COLO829 (cell line): ENCODE measurements around the gene SFXN3.
A peak's percentile ranks its signal among the peaks of the same experiment; 100 is the strongest.

ENCODE experiments used
- DNase-seq: peaks from one replicate; pipeline ENCODE4 v3.0.0; 2012; ENCODE audit warnings: low spot score

The SFXN3 gene

DNA sequence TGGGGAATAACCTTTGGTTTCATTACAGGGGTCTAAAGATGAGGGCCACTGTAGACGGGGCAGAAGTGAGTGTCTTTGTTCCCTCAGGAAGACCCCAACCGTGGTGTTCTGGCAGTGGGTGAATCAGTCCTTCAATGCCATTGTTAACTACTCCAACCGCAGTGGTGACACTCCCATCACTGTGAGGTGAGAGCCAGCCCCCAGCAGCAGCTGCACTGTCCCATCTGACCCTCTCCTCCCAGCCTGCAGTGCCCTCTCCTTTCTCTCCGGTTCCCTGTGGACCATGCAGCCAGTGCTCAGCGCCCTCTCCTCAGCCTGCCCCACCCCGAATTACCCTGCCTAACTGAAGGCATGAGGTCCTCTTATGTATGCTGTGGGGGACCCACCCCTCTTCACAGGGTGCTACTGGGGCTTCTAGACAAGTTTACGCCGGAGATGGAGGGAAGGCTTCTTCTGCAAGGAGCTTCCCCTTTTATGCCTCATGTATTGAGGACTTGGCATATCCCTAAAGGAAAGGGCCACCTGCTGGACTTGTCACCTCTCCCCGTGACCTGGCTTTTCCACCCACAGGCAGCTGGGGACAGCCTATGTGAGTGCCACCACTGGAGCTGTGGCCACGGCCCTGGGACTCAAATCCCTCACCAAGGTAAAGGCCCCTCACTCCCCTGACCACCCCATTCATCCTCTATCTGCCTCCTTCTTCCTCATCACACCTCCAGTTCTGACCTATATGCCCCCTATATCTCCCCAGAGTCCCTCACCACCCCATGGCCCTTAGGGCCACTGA lies 5.1 kb downstream of the SFXN3 start:
- no peak for DNase-seq

DNA sequence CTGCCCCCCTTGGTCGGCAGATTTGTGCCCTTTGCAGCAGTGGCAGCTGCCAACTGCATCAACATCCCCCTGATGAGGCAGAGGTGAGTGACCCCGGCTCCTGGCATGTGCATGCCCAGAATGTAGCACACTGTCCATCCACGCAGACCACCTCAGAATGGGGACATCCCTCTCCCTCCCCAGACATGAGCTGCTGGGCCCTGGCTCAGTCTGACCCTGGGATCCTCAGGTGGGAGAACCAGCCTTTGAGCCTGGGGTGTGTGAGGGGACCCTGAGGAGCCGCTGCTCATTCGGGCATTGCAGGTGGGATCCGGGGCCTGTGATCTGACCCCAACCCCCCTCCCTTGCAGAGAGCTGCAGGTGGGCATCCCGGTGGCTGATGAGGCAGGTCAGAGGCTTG lies 5.7 kb downstream of the SFXN3 start:
- DNase-seq = no peak

DNA sequence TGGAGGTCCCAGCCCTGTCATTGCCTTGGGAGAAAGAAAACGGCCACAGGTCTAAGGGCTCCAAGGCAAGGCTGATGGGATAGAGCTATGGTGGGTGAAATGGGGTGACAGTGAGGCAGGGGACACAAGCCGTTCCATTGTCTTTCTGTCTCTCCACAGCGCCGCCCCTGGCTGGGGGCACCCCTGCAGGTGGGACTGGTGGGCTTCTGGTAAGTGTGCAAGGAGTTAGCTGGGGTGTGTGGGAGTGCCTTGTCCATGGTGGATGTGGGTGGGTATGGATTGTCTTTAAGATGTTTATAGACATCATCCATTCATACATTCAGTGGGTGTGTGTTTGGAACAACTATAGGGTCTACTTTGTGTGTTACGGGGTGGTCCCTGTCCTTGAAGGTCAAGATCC lies 7.5 kb downstream of the SFXN3 start:
- no peak for DNase-seq

DNA sequence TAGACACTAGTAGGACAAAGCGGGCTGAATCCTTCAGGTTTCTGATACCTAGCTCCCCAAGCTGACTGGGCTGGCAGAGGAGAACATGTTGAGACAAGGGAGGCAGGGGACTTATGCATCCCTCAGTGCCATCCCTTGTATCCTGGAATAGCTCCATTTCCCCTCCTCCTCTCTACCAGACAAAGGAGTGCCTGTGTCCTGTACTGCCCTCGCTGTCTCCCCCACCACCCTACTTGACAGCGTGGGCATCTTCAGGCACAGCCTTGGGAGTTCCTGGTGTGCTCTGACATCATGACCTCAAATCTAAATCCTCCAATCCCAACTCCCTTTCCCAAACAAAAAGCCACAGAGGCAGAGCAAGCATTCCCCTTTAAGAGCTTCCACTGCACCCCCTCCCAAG lies 9.0 kb downstream of the SFXN3 start:
- DNase-seq = peak; percentile 92

DNA sequence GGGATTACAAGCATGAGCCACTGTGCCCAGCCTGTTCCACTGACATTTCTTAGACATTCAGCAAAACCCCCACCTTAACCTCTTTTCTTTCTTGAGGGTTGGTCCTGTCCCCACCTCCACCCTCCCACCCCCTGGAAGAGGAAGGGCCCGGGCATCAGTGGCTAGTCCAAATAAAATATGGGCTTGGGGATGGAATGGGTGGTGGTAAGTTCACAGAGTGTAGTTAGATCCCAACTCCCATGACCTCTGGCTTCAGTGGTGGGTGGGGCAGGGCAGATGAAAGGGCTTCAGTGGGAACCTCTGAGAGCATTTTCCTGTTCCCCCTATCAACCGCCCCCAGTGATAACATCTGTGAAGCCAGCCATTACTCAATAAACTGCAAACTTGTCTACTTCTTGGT lies 9.8 kb downstream of the SFXN3 start:
- no peak for DNase-seq

DNA sequence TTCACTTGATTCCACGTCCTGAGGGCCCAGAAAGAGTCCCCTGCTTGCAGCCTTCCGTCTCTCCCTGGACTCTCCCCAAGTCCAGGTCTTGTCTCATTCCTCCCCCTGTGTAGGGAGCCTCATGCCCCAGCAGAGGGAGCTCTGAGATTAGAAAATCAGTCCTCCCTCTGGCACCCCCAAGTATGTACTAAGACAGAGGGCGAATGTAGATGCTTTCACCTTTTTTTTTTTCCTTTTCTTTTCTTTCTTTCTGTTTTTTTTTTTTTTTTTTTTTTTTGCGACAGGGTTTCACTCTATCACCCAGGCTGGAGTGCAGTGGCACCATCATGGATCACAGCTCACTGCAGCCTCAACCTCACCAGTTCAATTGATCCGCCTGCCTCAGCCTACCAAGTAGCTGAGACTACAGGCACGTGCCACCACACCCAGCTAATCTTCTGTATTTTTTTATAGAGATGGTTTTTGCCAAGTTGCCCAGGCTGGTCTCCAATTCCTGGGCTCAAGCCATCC lies 10.3 kb downstream of the SFXN3 start:
- peak; percentile 61 for DNase-seq

DNA sequence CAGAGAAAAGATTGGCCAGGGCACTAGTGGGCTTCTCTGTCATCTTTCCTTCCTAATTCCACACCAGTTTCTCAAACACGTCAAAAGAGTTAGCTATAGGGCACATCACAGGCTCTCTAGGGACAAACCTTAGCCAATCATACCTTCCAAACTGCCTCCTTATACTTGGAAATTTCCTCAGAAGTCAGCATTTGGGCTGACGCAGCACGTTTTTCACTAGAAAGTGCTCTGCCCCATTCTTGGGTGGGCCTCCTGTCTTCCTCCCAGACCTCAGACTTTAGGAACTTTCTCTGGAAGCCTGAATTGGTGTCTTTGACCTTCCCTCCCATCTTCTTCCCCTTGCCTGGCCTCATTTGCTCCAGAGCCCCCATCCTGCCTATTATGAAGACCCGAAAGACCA lies 11.1 kb downstream of the SFXN3 start:
- DNase-seq = no peak

DNA sequence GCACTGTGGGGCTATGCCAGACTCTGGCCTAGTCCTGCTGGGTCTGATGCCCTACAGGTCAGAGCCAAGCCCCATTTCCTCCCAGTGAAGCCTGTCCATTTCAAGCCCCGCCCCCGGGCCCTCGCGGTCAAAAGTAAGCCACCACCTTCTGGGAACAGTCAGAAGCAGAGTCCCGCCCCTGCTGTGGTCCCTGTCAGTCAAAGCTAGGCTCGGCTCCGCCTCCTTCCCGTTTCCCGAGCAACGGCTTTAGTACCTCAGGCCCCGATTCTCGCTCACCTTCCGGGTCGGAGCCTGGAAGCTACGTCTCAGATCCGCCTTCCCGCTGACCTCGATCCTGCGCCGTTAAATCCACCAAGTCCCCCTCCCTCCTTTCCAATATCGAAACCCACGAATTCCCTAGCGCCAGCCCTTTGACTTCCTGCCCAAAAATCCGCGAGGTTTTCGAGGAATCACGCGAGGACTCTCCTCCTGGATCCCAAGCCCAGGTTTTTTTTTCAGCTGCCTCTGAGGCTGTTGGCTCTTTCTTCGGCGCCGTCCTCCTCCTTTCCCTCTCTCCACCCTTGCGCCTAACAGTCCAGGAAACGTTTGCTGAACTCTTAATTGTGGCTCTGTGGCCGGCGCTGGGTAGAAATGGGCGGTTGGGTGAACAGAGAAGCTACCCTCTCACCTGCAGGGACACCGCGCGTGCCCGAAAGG lies 11.8 kb downstream of the SFXN3 start:
- peak; percentile 93 for DNase-seq

DNA sequence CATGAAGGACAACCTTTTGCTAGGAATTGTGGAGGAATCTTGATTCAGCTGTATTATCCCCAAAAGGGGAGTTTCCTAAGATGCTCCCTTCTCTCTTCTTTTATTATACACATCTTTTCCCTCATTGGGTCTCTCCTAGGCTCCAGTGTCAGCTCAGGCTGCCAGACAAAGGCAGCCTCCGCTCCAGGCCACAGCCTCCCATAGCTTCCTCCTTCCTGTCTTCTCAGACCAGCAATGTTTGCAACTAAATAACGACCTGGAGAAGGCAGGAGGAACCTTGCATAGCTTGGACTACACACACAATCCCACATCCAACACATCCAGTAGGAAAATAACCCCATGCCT lies 12.3 kb downstream of the SFXN3 start:
- DNase-seq = no peak

DNA sequence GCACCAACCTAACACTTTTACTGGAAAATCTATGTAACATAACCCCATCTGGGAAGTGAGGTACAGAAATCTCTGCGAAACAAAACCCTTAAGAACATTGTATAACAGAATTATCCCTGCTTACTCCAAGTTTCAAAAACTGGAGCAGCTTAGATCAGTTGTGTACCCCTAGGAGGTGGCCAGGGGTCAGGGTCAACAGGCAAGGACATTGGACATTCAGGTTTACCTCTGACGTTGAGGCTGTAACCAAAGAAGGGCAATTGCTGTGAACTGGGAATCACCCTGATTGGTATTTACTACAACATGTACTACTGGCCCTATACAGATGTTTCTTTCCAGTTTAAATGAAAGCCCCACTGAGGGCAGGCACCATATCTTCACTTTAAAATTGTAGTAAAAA lies 13.1 kb downstream of the SFXN3 start:
- DNase-seq = no peak

DNA sequence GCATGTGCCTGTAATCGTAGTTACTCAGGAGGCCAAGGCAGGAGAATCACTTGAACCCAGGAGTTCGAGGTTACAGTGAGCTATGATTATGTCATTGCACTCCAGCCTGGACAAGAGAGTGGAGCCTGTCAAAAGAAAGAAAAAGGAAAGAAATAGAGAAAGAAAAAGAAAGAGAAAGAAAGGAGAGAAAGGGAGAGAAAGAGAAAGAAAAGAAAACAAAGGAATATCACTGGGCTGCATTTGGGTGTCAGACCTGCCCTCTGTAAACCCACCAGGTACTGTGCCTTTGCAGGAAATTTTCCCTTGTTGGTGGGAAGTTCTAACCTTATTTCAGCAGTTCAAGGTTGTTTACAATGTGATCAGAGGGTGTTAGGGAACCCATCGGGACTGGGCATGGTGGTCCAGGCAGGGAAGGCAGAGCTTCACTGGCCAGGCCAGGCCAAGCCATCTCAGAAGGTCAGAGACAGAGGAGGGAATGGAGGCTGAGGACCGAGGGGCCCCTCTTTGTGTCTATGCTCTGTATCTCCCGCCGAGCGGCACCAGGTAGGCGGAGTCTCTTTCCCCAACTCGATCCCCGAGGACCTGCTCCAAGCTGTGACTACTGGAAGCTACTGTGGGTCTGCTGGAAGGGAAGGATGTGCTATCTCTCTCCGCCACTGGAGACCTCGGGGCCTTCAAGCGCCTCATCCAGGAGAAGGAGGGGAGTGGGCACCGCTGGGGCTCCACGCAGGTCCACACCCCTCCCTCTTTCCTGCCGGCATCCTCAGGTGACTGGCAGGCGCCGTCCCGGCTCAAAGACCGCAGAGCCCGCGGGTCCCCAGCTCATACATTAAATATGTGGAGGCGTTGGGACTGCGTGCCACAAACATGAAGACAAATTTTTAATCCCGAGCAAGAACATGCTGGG lies 15.6 kb downstream of the SFXN3 start:
- DNase-seq = no peak

DNA sequence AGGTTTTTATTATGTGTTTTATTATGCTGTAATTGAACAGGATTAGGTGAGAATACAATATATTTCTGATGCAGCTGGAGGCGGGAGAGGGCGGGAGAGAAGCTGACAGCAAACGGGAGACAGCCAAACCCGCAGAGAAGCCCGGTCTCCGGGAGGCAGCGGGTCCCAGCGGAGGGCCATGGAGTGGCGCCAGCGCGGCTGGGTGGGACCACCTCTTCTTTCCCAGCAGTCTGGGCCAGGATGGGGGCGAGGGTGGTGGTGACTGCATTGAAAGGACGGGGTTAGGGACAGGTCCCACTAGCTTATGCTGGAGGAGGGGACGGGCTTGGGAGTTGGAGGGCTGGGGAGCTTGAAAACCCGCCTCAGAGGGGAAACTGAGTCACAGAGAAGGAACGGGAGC lies 16.2 kb downstream of the SFXN3 start:
- DNase-seq = no peak

DNA sequence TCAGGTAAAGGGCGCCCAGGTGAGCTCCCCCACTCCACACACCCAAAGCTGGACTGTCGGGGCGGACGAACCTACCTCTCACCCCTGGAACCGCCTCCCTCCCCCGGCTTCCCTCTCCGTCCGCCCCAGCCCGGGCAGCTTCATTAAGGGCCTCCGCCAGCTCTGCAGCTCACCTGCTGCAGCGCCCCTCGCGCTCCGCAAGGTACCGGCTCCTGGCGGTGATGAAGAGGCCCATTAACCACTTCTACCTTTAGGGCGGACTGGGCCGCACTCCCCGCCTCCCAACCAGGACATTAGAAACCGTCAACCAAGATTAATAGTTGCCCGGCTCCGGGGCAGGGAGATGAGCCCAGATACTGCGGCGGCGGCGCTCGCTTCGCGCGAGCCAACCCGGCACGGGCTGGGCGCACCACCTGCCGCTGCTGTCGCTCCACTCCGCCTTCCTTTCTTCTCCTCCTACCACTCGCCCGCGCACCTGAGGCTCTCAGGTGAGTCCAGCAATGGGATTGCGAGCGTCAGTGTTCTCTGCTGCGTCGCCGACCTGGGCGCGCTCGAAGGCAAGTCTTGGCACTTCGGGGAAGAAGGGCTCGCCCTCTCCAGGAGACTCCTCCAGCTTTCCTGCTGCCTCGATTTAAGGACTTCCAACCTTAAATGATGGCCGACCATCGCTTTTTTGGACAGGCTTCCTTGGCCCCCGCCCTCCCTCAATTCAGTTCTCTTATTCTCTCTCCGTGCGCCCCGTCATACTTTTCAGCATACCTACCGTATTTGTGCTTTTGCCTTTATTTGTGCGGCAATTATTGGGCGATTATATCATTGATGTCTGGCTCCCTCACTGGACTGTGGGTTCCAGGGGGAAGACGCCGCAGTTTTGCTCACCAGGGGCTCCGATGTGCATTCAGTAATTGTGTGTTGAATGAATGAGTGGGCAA lies 17.2 kb downstream of the SFXN3 start:
- DNase-seq = no peak

DNA sequence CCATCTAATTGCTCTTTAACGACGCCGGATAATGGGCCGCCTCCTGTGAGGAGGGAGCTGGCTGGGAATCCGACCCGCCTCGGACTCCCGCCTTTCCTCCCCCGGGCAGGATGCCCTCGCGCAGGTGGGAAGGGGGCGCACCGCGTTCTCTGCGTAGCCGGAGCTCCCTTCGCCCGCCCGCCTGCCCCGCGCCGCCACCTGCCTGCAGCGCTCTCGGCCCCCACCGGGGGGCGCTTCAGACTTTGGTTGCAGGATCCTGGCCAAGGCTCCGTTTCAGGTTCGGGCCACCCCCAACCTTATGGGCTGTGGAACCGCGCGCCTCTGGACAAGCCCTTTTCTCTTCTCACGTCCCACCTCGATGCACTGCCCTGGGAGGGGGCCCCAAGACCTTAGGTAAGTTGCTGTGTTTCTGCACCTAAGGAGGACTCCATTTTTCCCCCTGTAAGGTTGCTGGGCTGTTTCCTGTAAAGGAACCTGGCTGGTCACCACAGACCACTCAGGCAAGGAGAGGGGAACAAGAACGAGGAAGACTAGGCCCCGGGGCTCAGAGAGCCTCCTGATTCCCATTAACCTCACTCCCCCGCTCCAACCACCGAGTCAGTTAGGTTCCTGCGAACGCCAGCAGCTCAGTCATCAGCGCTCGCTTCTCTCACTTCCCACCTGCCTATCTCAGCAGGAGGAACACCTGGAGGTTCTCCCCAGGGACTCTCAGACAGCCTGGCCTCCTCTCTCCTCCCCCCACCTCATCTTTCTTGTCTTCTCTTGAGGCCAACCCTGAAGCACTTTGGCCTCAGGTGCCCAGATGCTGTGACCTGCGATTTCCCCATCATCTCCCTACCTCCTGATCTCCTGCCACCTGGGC lies 19.4 kb downstream of the SFXN3 start:
- DNase-seq = peak; percentile 42

DNA sequence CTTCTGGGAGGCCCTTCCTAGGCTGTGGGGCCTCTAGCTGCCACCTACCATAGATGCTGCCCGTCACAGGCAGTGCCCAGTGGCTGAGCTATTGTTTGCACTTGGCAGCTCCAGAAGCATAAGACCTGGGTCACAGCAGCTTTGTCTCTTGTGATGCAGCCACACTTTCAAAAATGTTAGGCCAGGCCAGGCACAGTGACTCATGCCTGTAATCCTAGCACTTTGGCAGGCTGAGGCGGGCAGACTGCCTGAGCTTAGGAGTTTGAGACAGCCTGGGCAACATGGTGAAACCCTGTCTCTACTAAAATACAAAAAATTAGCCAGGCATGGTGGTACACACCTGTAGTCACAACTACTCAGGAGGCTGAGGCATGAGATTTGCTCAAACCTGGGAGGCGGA lies 21.3 kb downstream of the SFXN3 start:
- no peak for DNase-seq

DNA sequence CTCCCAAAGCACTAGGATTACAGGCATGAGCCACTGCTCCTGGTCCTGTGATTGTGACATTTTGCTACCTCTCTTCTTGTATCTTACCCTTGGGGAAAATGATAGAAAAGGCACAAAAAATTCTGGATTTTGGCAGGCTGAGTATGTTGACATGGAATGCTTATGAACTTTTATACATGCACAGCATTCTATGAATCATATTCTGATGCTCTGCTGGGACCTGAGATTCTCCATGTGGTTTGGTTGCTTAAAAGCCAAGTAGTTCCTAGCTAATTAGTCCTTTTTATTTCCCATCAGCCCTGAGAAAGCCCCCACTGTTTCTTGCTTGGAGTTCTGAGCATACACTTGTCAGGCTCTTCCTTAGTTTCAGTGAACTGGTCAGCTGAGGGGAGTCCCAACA lies 22.5 kb downstream of the SFXN3 start:
- DNase-seq = no peak

DNA sequence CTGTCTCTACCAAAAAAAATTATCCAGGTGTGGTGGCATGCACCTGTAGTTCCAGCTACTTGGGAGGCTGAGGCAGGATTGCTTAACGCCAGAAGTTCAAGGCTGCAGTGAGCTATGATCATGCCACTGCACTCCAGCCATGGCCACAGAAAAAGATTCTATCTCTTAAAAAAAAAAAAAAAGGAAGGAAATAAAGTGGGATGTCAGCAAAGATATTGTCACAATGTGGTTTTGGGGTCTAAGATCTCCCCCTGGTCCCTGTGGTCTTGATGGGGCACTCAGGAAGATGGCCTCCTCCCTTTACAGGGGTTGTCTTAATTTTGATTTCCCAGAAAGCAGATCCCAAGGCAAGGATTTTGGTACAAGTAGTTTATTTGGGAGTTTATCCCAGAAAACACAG lies 23.3 kb downstream of the SFXN3 start:
- DNase-seq = no peak

DNA sequence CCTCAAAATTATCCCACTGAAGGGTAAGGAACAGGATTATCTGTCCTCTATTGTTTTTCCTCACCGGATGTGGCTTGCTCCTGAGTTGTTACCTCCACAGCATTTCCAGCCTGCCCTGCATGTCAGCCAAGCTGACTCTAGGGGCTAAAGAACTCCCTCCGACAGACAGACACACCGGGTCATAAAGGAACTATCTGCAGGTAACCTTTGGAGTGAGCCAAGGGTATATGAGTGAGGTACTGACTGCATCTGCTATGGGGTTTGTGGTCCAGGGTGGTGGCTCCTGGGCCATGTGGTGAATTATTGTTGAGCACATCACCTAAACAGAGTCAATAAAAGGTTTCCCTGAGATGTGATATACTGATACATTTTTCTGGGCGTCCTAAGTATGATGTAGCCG lies 23.8 kb downstream of the SFXN3 start:
- no peak for DNase-seq

DNA sequence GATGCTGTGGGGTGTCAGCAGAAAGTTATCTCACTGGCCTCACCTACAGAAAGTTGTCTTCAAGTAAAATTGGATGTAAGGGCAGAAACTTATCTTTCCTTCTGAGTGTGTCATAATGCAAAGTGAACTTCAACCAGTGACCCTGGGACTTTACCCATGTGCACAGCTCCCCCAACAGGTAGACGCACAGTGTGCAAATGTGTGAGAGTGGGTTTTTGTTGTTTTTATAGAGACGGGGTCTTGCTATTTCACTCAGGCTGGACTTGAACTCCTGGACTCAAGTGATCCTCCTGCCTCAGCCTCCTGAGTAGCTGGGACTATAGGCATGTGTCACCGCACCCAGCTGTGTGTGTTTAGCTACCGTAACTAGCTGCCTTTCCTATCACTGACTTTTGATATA lies 24.4 kb downstream of the SFXN3 start:
- DNase-seq = no peak

DNA sequence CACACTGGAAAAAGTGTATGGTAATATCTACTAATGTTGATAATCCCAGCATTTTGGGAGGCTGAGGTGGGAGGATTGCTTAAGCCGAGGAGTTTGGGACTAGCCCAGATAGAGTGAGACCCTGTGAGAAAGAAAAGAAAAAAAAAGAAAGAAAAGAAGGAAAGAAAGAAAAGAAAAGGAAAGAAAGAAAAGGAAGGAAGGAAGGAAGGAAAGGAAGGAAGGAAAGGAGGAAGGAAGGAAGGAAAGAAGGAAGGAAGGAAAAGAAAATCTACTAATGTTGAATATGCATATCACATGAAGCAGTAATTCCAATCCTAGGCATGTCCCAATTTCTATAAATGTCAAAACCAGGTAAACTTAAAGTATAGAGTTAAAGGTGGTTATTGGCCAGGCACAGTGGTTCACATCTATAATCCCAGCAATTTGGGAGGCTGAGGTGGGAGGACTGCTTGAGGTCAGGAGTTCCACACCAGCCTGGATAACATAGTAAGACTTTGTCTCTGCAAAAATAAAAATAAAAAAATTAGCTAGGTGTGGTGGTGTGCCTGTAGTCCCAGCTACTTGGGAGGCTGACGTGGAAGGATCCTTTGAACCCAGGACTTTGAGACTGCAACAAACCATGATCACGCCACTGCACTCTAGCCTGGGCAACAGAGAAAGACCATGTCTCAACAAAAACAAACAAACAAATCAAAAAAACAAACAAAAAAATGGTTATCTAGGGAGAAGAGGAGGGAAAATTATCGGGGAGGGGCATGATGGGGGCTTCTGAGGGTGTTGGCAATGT lies 25.5 kb downstream of the SFXN3 start:
- DNase-seq = no peak
